HG03039 (cell line): ENCODE data around the gene COL5A3.
"Not testable (repeated sequence)": the region's sequence is repeated elsewhere in the genome, so short reads cannot be mapped to it uniquely, and the experiment has no call there.

ENCODE experiments used
- ATAC-seq: cut with Tn5 transposase; IDR thresholded peaks from one replicate; pipeline ENCODE4 v1.9.1; 2021; ENCODE audit warnings: mild to moderate bottlenecking, moderate library complexity; ENCODE audit not compliant: unreplicated experiment

COL5A3 gene

GRCh38 chr19:9940778-9941177 is 69.5 kb downstream of the COL5A3 start:
- ATAC-seq = no peak

GRCh38 chr19:9939301-9939913 is 70.9 kb downstream of the COL5A3 start:
- no peak for ATAC-seq

- ATAC-seq = no peak
These were observed 73.3 kb downstream of the COL5A3 start for GRCh38 chr19:9937001-9937411.

GRCh38 chr19:9936326-9937000 is 73.8 kb downstream of the COL5A3 start, which contains the start of gene OLFM2:
TSS of gene OLFM2 (minus strand) at chr19:9936515. CDS start at chr19:9936366, 149 bp downstream.
- no peak for ATAC-seq

- ATAC-seq = no peak
These were observed 74.6 kb downstream of the COL5A3 start for GRCh38 chr19:9935506-9936325.

- ATAC-seq = no peak
These were observed 76.0 kb downstream of the COL5A3 start for GRCh38 chr19:9934132-9934950.

GRCh38 chr19:9932835-9933234 is 77.5 kb downstream of the COL5A3 start:
- no peak for ATAC-seq

- no peak for ATAC-seq
These were observed 78.7 kb downstream of the COL5A3 start for GRCh38 chr19:9931629-9932028.

GRCh38 chr19:9923440-9923839 is 86.9 kb downstream of the COL5A3 start:
- no peak for ATAC-seq

- ATAC-seq = not testable (repeated sequence)
These were observed 87.4 kb downstream of the COL5A3 start for GRCh38 chr19:9922782-9923379.

GRCh38 chr19:9917321-9917720 is 93.0 kb downstream of the COL5A3 start:
- no peak for ATAC-seq

- ATAC-seq = no peak
These were observed 93.6 kb downstream of the COL5A3 start for GRCh38 chr19:9916719-9917118.

- no peak for ATAC-seq
These were observed 95.7 kb downstream of the COL5A3 start for GRCh38 chr19:9914315-9915207.

GRCh38 chr19:9914001-9914314 is 96.3 kb downstream of the COL5A3 start:
- no peak for ATAC-seq

GRCh38 chr19:9913237-9914000 is 96.9 kb downstream of the COL5A3 start:
- no peak for ATAC-seq

- ATAC-seq = no peak
These were observed 97.6 kb downstream of the COL5A3 start for GRCh38 chr19:9912551-9913236.

GRCh38 chr19:9911524-9912185 is 98.6 kb downstream of the COL5A3 start:
- no peak for ATAC-seq

- ATAC-seq = no peak
These were observed 99.7 kb downstream of the COL5A3 start for GRCh38 chr19:9910625-9911024.
